AG09309 (cell line): ENCODE data around the gene GXYLT1.
A peak's percentile ranks its signal among the peaks of the same experiment; 100 is the strongest.
"Not testable (repeated sequence)": the region's sequence is repeated elsewhere in the genome, so short reads cannot be mapped to it uniquely, and the experiment has no call there.

ENCODE experiments used
- DNase-seq: peaks from one replicate; pipeline ENCODE4 v3.0.0-alpha.2; 2010; ENCODE audit warnings: low read depth
- H3K4me3 ChIP-seq: 2 replicates; pipeline ENCODE4 v1.5.1; 2011; ENCODE audit warnings: mild to moderate bottlenecking, low read depth, low read length, moderate library complexity; ENCODE audit not compliant: control insufficient read depth
- CTCF ChIP-seq: IDR thresholded peaks from 2 replicates; pipeline ENCODE4 v1.5.1; 2011; ENCODE audit warnings: mild to moderate bottlenecking, low read depth, low read length, inconsistent platforms; ENCODE audit not compliant: insufficient read depth, control insufficient read depth; ENCODE audit errors: missing control alignments

Gene GXYLT1

GRCh38 chr12:42125388-42125767, 19.3 kb downstream of the GXYLT1 start:
- no peak for DNase-seq
- no peak for TF ChIP-seq CTCF
- no peak overlapping the region for H3K4me3 ChIP-seq

- no peak overlapping the region for H3K4me3 ChIP-seq
- no peak for TF ChIP-seq CTCF
- no peak for DNase-seq
Measured at GRCh38 chr12:42124764-42125387, 19.8 kb downstream of the GXYLT1 start.

- no peak for TF ChIP-seq CTCF
- no peak overlapping the region for H3K4me3 ChIP-seq
- peak; percentile 49 for DNase-seq
Measured at GRCh38 chr12:42119085-42119633, 25.5 kb downstream of the GXYLT1 start.

GRCh38 chr12:42118136-42118879, 26.4 kb downstream of the GXYLT1 start:
- TF ChIP-seq CTCF, result no peak
- DNase-seq, result no peak
- H3K4me3 ChIP-seq, result no peak overlapping the region

- TF ChIP-seq CTCF, result no peak
- no peak for DNase-seq
- H3K4me3 ChIP-seq, result no peak overlapping the region
Measured at GRCh38 chr12:42109031-42109430, 35.6 kb downstream of the GXYLT1 start.

GRCh38 chr12:42106791-42107190, 37.9 kb downstream of the GXYLT1 start:
- not testable (repeated sequence) for H3K4me3 ChIP-seq, DNase-seq

GRCh38 chr12:42104784-42105183, 39.9 kb downstream of the GXYLT1 start:
- no peak for TF ChIP-seq CTCF
- DNase-seq, result no peak
- H3K4me3 ChIP-seq, result no peak overlapping the region
